K562 (cell line): Measurements from ENCODE around the gene TBCC. TPM values are rescaled to one million over a fixed set of nuclear protein-coding genes. Genes with fewer than 3 reads are reported as not detected.

ENCODE experiments used
- DMBX1 ChIP-seq: fragments of 250-450 bp; sonication (Bioruptor Pico); IDR thresholded peaks from 2 replicates; pipeline ENCODE4 v1.8.0; 2022; ENCODE audit warnings: inconsistent platforms, mild to moderate bottlenecking, moderate library complexity, borderline replicate concordance
- E2F6 ChIP-seq, 2 experiments: IDR thresholded peaks; 2 replicates each; pipeline ENCODE4 v1.6.1; 2011; ENCODE audit warnings: borderline replicate concordance in 1 of 2, control low read depth in 1 of 2, low read depth in 1 of 2, low read length in 1 of 2, mild to moderate bottlenecking in 1 of 2, mixed read lengths in 1 of 2, moderate library complexity in 1 of 2; ENCODE audit not compliant: insufficient read depth in 1 of 2, insufficient read length in 1 of 2, poor library complexity in 1 of 2, severe bottlenecking in 1 of 2; ENCODE audit errors: extremely low read depth in 1 of 2
- EP300 ChIP-seq: IDR thresholded peaks from 2 replicates; pipeline ENCODE4 v1.6.1; 2012; ENCODE audit warnings: low read length, improper control_type of control experiment
- NFYB ChIP-seq: IDR thresholded peaks from 2 replicates; pipeline ENCODE4 v1.6.1; 2011; ENCODE audit warnings: mild to moderate bottlenecking, moderate library complexity; ENCODE audit not compliant: insufficient read length; ENCODE audit errors: extremely low read depth
- NR2F6 ChIP-seq: fragments of 450-650 bp; formaldehyde crosslinking; IDR thresholded peaks from 2 replicates; pipeline ENCODE4 v1.4.0; 2020; ENCODE audit warnings: mild to moderate bottlenecking
- PRMT5 ChIP-seq: sonication (generic); formaldehyde crosslinking; IDR thresholded peaks from 2 replicates; pipeline ENCODE4 v1.5.0; 2020; ENCODE audit warnings: missing genetic modification reagents
- SMAD3 ChIP-seq: fragments of 450-650 bp; formaldehyde crosslinking; conservative IDR thresholded peaks from 2 replicates; pipeline ENCODE4 v1.4.0; 2020; ENCODE audit warnings: mild to moderate bottlenecking
- ZBTB7A ChIP-seq: IDR thresholded peaks from 2 replicates; pipeline ENCODE4 v1.6.1; 2011; ENCODE audit warnings: low read depth, mild to moderate bottlenecking, low read length, moderate library complexity, borderline replicate concordance; ENCODE audit not compliant: control insufficient read depth
- ZFP30 ChIP-seq: fragments of 250-450 bp; sonication (Bioruptor Pico); IDR thresholded peaks from 2 replicates; pipeline ENCODE4 v1.8.0; 2022; ENCODE audit warnings: moderate library complexity, mild to moderate bottlenecking, inconsistent platforms, borderline replicate concordance
- ZFP91 ChIP-seq: sonication (generic); formaldehyde crosslinking; IDR thresholded peaks from 2 replicates; pipeline ENCODE4 v1.8.0; 2022; ENCODE audit warnings: mild to moderate bottlenecking, missing genetic modification reagents
- ZHX1 ChIP-seq: fragments of 150-350 bp; conservative IDR thresholded peaks from 2 replicates; pipeline ENCODE4 v1.6.1; 2014; ENCODE audit warnings: low read length
- ZNF143 ChIP-seq: sonication (generic); formaldehyde crosslinking; IDR thresholded peaks from 2 replicates; pipeline ENCODE4 v1.9.0; 2022; ENCODE audit warnings: mild to moderate bottlenecking, missing genetic modification reagents
- ZNF263 ChIP-seq: sonication (generic); formaldehyde crosslinking; IDR thresholded peaks from 2 replicates; pipeline ENCODE4 v1.8.0; 2022; ENCODE audit warnings: mild to moderate bottlenecking, missing genetic modification reagents, borderline replicate concordance
- ZNF3 ChIP-seq: fragments of 250-450 bp; sonication (Bioruptor Pico); IDR thresholded peaks from 2 replicates; pipeline ENCODE4 v1.5.0; 2021; ENCODE audit warnings: mild to moderate bottlenecking, moderate library complexity
- ZNF444 ChIP-seq: fragments of 250-450 bp; sonication (Bioruptor Pico); IDR thresholded peaks from 2 replicates; pipeline ENCODE4 v1.4.0; 2020; ENCODE audit warnings: mild to moderate bottlenecking, moderate library complexity
- polyA plus RNA-seq, 8 experiments: library from polyadenylated mRNA; depleted of rRNA in 4 of 8; stranded (reverse) in 5 of 8; unstranded in 3 of 8; fragments of >200 nt; fragmentation: Nextera tagmentation in 2 of 8; fragmentation: Illumina TruSeq in 1 of 8; extraction: Ambion mirVana in 2 of 8; extraction: Trizol in 1 of 8; gene quantifications; 2 replicates each; pipeline versions ENCODE4 v1.2.1 to v1.2.3, GENCODE V29; 2011 to 2014; ENCODE audit warnings: inconsistent platforms in 1 of 8, missing spikeins in 1 of 8
- total RNA-seq, 7 experiments: library from RNA; depleted of rRNA in 6 of 7; stranded (reverse); fragments of >200 nt in 6 of 7; fragmentation: Illumina TruSeq in 2 of 7; extraction: Trizol in 2 of 7; gene quantifications; 2 replicates each; pipeline versions ENCODE4 v1.2.1 to v1.2.3, GENCODE V29; 2011 to 2021; ENCODE audit warnings: low replicate concordance in 1 of 7
- TF ChIP-seq, protein P1 (sequence below): sonication (generic); formaldehyde crosslinking; IDR thresholded peaks from 2 replicates; pipeline ENCODE4 v1.5.0; 2020; ENCODE audit warnings: missing genetic modification reagents
- TF ChIP-seq, protein P2 (sequence below): IDR thresholded peaks from 2 replicates; pipeline ENCODE4 v1.6.1; 2012; ENCODE audit warnings: low read depth, low read length, improper control_type of control experiment, borderline replicate concordance

Gene TBCC
- total and polyA plus RNA-seq, 9 of the 15 experiments (the other 6 are each of a cell fraction or from before 2014, with no cell fraction given) = 2.8 to 34.1 (median 23.3) TPM

DNA sequence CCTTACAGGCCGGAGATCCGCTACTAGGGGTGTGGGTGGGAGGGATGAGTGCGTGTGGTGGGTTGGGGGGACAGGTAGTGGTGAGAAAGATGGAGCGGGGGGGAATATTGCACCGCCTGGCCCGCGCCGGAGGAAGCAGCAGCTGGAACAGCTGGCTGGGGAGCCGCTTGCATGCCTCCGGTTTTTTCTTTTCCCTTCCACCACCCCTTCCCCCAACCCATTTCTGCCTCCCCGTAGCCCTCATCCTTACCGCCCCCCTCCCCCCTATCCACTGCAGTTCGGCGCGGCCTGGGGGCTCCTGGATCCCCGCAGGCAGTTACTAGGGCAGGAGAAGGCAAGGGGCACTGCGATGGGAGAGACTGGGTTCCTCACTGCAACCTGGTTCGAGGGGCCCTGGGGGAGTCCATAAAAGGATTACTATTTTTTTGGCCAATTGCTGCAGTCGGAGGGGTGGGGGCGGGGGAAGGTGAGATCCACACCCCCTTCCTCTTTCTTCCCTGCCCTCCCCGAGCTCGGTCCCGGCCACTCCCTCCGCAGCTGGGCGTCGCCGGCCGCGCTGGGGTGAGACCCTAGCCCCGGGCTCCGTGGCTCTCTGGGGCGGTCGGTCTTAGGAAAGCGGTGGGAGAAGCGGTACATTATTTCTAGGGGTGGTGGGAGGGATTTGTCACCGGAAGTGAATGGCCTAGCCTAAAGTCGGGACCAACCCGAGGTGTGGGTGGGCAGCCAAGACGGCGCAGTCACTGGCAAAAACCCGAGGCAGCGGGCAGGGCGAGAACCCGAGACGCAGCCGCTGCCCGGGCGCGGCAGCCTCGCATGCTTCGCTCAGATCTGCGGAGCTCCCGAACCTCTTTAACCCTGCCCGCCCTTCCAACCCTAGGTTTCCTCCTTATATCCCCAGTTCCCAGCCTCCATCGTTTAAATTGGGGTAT lies 824 bp upstream of the TBCC start (continued):
- TF ChIP-seq, protein P1, sequence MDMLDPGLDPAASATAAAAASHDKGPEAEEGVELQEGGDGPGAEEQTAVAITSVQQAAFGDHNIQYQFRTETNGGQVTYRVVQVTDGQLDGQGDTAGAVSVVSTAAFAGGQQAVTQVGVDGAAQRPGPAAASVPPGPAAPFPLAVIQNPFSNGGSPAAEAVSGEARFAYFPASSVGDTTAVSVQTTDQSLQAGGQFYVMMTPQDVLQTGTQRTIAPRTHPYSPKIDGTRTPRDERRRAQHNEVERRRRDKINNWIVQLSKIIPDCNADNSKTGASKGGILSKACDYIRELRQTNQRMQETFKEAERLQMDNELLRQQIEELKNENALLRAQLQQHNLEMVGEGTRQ (CRISPR knock-in tag) = 0 out of 2 replicates have a peak, but pooled peaks have one; percentile 10
- TF ChIP-seq ZNF444 (no peak), ZFP91 (CRISPR knock-in tag) (0 out of 2 replicates have a peak, but pooled peaks have one; percentile 6), SMAD3 (CRISPR knock-in tag) (no peak), ZNF143 (CRISPR knock-in tag) (no peak), PRMT5 (CRISPR knock-in tag) (no peak), ZFP30 (CRISPR knock-in tag) (no peak), NR2F6 (CRISPR knock-in tag) (0 out of 2 replicates have a peak, but pooled peaks have one; percentile 38), ZNF263 (CRISPR knock-in tag) (peak; percentile 51; the same call in 1 of the 2 replicates), ZHX1 (no peak), EP300 (peak; percentile 33; the same call in 1 of the 2 replicates), E2F6 (IDR thresholded peaks at IDR 0.05; ENCODE audit: borderline replicate concordance in 1 of 2, extremely low read depth in 1 of 2, insufficient read depth in 1 of 2, insufficient read length in 1 of 2, low read depth in 1 of 2, low read length in 1 of 2, poor library complexity in 1 of 2, severe bottlenecking in 1 of 2) (peak in 1 of 2 experiments; percentile 44), DMBX1 (no peak), ZNF3 (CRISPR knock-in tag) (no peak), NFYB (no peak), ZBTB7A (peak; percentile 98)
- TF ChIP-seq, protein P2, sequence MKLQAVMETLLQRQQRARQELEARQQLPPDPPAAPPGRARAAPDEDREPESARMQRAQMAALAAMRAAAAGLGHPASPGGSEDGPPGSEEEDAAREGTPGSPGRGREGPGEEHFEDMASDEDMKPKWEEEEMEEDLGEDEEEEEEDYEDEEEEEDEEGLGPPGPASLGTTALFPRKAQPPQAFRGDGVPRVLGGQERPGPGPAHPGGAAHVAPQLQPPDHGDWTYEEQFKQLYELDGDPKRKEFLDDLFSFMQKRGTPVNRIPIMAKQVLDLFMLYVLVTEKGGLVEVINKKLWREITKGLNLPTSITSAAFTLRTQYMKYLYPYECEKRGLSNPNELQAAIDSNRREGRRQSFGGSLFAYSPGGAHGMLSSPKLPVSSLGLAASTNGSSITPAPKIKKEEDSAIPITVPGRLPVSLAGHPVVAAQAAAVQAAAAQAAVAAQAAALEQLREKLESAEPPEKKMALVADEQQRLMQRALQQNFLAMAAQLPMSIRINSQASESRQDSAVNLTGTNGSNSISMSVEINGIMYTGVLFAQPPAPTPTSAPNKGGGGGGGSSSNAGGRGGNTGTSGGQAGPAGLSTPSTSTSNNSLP = no peak
